ENCODE data around the gene RYR3.

The RYR3 gene

DNA sequence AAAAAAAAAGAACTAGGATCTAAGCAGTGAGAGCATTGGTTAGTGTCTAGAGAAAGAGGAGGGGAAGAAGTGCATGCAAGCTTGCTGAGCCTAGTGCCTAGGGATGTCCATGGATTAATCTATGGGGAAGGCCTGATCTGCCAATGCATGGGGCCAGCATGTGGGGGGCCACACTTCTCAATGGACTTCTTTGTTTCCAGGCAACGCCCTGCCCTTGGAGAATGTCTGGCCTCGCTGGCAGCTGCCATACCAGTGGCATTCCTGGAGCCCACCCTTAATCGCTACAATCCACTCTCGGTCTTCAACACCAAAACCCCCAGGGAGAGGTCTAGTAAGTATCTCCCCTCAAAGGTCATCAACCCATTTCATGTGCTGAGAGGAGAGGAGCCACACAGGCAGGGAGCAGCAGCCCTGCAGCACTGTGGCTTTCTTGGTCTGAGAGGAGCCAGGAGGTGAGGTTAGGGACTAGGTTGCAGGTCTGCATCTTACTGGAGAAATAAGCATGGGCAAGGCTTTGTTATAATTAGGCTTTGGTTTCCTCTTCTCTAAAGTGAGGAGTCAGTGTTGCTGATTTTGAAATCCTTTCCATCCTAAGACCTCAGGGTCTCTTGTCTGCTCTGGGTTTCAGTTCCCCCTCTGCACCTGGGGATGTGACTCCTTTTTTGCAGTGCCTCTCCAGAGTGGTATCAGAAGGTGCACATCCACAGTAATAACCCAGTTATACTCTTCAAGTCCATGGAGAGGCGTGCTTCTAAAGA is 469.4 kb downstream of the RYR3 start:
- TF ChIP-seq, protein P1, sequence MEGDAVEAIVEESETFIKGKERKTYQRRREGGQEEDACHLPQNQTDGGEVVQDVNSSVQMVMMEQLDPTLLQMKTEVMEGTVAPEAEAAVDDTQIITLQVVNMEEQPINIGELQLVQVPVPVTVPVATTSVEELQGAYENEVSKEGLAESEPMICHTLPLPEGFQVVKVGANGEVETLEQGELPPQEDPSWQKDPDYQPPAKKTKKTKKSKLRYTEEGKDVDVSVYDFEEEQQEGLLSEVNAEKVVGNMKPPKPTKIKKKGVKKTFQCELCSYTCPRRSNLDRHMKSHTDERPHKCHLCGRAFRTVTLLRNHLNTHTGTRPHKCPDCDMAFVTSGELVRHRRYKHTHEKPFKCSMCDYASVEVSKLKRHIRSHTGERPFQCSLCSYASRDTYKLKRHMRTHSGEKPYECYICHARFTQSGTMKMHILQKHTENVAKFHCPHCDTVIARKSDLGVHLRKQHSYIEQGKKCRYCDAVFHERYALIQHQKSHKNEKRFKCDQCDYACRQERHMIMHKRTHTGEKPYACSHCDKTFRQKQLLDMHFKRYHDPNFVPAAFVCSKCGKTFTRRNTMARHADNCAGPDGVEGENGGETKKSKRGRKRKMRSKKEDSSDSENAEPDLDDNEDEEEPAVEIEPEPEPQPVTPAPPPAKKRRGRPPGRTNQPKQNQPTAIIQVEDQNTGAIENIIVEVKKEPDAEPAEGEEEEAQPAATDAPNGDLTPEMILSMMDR (IDR thresholded peaks at IDR 0.05; ENCODE audit: low read depth, low read length, missing control alignments): no peak
- no peak overlapping the region for H3K4me3 ChIP-seq (ENCODE audit: low read depth, low read length)
- peak; percentile 1 for DNase-seq (ENCODE audit: low read depth)

DNA sequence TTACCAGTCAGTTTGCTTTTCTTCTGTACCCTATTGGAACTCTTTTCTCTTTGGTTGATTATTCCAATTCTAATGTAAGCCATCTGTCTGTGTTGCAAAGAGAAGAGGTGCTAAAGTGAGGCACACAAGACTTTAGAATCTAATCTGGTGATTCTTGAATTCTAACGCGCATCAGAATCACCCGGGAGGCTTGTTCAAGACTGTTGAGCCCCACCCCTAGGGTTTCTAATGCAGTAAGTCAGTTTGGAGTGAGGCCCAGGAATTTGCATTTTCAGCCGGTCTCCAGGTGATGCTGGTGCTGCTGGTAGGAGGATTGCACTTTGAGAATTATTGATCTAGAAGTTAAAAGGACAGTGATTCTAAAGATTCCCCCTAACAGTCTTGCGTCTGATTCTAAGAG is 472.2 kb downstream of the RYR3 start:
- no peak overlapping the region for H3K4me3 ChIP-seq (ENCODE audit: low read depth, low read length)
- TF ChIP-seq, protein P1 (IDR thresholded peaks at IDR 0.05; ENCODE audit: low read depth, low read length, missing control alignments): no peak
- DNase-seq (ENCODE audit: low read depth): no peak

DNA sequence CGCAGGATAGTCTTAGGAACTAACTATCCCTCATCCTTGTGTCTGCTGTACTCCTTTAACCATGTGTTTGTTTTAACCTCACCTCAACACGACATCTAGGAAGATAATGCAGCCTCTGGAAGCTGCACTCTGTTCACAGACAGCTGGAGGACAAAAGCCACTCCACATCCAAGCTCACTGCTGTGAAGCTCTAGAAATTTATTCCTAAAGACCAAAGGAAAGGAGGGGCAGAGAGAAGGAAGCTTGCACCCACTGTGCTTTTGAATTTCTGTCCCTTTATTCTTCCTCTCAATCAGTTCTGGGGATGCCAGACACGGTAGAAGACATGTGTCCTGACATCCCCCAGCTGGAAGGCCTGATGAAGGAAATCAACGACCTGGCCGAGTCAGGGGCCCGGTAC is 474.6 kb downstream of the RYR3 start:
- DNase-seq (ENCODE audit: low read depth): no peak
- H3K4me3 ChIP-seq (ENCODE audit: low read depth, low read length): no peak overlapping the region
- TF ChIP-seq, protein P1 (IDR thresholded peaks at IDR 0.05; ENCODE audit: low read depth, low read length, missing control alignments): no peak

DNA sequence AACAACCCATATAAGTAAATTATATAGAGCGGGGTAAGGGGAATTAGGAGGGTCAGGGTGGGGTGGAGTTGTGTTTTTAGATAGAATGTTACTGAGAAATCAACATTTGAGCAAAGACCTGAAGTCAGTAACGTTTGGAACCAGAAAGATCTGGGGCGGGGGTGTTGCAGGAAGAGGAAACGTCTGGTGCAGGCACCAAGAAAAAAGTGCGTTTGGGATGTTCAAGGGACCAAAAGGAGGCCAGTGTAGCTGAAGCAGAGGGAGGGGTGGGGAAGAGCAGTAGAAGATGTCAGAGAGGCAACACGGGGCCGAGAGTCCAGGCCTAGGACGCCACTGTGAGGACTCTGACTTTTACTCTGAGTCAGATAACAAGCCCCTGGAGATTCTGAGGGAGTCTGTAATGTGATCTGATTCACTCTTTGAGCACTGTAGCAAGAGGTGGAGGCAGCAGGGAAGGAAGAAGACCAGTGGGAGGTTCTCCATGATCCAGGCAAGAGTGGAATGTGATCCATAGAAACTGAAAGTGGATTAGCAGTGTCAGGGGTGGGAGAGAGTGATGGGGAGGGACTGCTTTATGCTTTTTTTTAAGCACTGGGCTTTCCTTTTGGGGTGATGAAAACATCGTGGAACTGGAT is 478.3 kb downstream of the RYR3 start:
- DNase-seq (ENCODE audit: low read depth): no peak

DNA sequence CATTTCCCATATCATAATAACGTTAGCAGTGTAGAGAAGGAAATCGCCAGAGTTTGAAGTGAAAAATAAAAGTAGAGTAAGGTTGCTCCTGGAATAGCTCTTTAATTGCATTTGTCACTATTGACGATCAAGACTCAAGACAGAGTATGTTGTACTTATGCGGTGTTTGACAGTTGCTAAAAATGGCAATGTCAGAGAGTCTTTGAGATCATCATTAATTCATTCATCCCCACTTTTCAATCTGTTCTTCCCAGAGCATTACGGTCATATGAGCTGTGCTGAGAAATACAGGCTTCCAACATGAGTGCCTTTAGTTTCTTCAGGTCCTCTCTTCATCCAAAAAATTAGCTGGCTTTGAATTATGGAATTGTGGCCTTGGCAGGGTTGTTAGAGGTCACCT is 483.7 kb downstream of the RYR3 start:
- no peak for DNase-seq (ENCODE audit: low read depth)
- TF ChIP-seq, protein P1 (IDR thresholded peaks at IDR 0.05; ENCODE audit: low read depth, low read length, missing control alignments): no peak
- H3K4me3 ChIP-seq (ENCODE audit: low read depth, low read length): no peak overlapping the region

More for the DNA sequence above, 478.3 kb downstream of the RYR3 start:
- H3K4me3 ChIP-seq (ENCODE audit: low read depth, low read length): no peak overlapping the region
- TF ChIP-seq, protein P1 (IDR thresholded peaks at IDR 0.05; ENCODE audit: low read depth, low read length, missing control alignments): no peak

DNA sequence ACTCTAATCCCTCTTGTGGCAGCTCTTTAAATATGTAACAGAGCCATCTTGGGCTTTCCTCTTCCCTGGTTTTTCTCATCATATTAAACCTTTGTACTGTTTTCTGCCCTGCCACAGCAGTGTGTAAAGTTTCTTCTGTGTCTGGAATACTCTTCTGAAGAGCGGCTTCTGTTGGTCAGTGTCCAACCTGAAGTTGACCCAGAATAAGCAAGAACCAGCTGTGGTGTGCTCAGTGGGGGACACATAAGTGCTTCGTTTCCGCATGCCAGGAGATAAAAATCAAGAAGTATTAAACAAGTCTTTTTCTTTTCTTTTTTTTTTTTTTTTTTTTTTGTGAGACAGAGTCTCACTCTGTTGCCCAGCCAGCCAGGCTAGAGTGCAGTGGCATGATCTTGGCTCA is 484.3 kb downstream of the RYR3 start:
- no peak overlapping the region for H3K4me3 ChIP-seq (ENCODE audit: low read depth, low read length)
- TF ChIP-seq, protein P1 (IDR thresholded peaks at IDR 0.05; ENCODE audit: low read depth, low read length, missing control alignments): no peak
- no peak for DNase-seq (ENCODE audit: low read depth)
